Activated T-helper 2 cell treated with anti-CD3 and anti-CD28 coated beads, Interferon-gamma antibody, Interleukin-2, Interleukin-4, amounts not matched to agents 10 μg/mL and 5 μg/mL and 100 μg/mL, durations not matched to agents 14 hours and 24 hours and 36 hours (primary cell): Measurements from ENCODE around the gene BTBD10. TPM values are rescaled to one million over a fixed set of nuclear protein-coding genes. Genes with fewer than 3 reads are reported as not detected.
"Not testable (repeated sequence)": the region's sequence is repeated elsewhere in the genome, so short reads cannot be mapped to it uniquely, and the experiment has no call there.

ENCODE experiments used
- DNase-seq: peaks from one replicate; pipeline ENCODE4 v3.0.0; 2021; ENCODE audit warnings: low spot score
- H3K27ac Mint-ChIP-seq: one replicate; pipeline ENCODE4 v1.8.0; 2021; ENCODE audit warnings: mixed read lengths
- H3K27me3 Mint-ChIP-seq: one replicate; pipeline ENCODE4 v1.8.0; 2021; ENCODE audit warnings: low read depth, mixed read lengths
- H3K36me3 Mint-ChIP-seq: one replicate; pipeline ENCODE4 v1.8.0; 2021; ENCODE audit warnings: low read depth, mixed read lengths
- H3K4me1 Mint-ChIP-seq: one replicate; pipeline ENCODE4 v1.8.0; 2021; ENCODE audit warnings: low read depth, mixed read lengths
- H3K4me3 Mint-ChIP-seq: one replicate; pipeline ENCODE4 v1.8.0; 2021; ENCODE audit warnings: low read depth, mild to moderate bottlenecking, moderate library complexity, mixed read lengths
- H3K9me3 Mint-ChIP-seq: one replicate; pipeline ENCODE4 v1.8.0; 2021; ENCODE audit warnings: mixed read lengths
- intact Hi-C: fragments of 100-400 bp; cut with micrococcal nuclease; formaldehyde crosslinking; loops from one replicate; pipeline ENCODE4 v1.15.1; 2023
- total RNA-seq: library from RNA; stranded (reverse); gene quantifications from 2 replicates; pipeline ENCODE4 v1.2.3, GENCODE V29; 2022

BTBD10 gene
- total RNA-seq, 1 donor from 2014 or later, result 24.9 TPM

- no peak for DNase-seq
- intact Hi-C loops, result loop anchor here (10.0 kb wide), 2 partner anchors 261 to 501 kb away; no protein-coding TSS in a partner anchor
- peaks cover 11% of the 10 kb centered on the region for H3K27me3 Mint-ChIP-seq
- H3K27ac Mint-ChIP-seq, result no peak overlapping the region
- H3K4me3 Mint-ChIP-seq, result no peak overlapping the region
- H3K9me3 Mint-ChIP-seq, result no peaks in the 10 kb centered on the region
- peaks cover 21% of the 10 kb centered on the region for H3K4me1 Mint-ChIP-seq
- H3K36me3 Mint-ChIP-seq, result no peaks in the 10 kb centered on the region
Observed at GRCh38 chr11:13465909-13466371, 2.9 kb upstream of the BTBD10 start.

- intact Hi-C loops, result loop anchor here (1.0 to 10.0 kb wide), 4 partner anchors 187 to 499 kb away; partner anchors contain the start of genes BMAL1 and FAR1
- Mint-ChIP-seq H3K27ac (peak overlapping the region; percentile 93), H3K36me3 (peaks cover 11% of the 10 kb centered on the region), H3K27me3 (no peaks in the 10 kb centered on the region), H3K9me3 (no peaks in the 10 kb centered on the region), H3K4me1 (peaks cover 30% of the 10 kb centered on the region), H3K4me3 (peak overlapping the region; percentile 98)
- DNase-seq, result no peak
Observed at GRCh38 chr11:13463779-13464290, 813 bp upstream of the BTBD10 start.

GRCh38 chr11:13462311-13462900 lies 616 bp downstream of the BTBD10 start:
- Mint-ChIP-seq H3K27ac (peak overlapping the region; percentile 93), H3K4me1 (peaks cover 30% of the 10 kb centered on the region), H3K36me3 (peaks cover 11% of the 10 kb centered on the region), H3K27me3 (no peaks in the 10 kb centered on the region), H3K4me3 (peak overlapping the region; percentile 98), H3K9me3 (no peaks in the 10 kb centered on the region)
- DNase-seq, result peak; percentile 55
- intact Hi-C loops, result loop anchor here (10.0 kb wide), 2 partner anchors 258 to 498 kb away; no protein-coding TSS in a partner anchor

- H3K4me1 Mint-ChIP-seq, result peaks cover 30% of the 10 kb centered on the region
- peaks cover 11% of the 10 kb centered on the region for H3K36me3 Mint-ChIP-seq
- no peak overlapping the region for H3K27ac Mint-ChIP-seq
- no peaks in the 10 kb centered on the region for H3K9me3 Mint-ChIP-seq
- DNase-seq, result no peak
- no peak overlapping the region for H3K4me3 Mint-ChIP-seq
- H3K27me3 Mint-ChIP-seq, result no peaks in the 10 kb centered on the region
- intact Hi-C loops, result loop anchor here (10.0 kb wide), 2 partner anchors 256 to 496 kb away; no protein-coding TSS in a partner anchor
Observed at GRCh38 chr11:13461291-13461690, 1.7 kb downstream of the BTBD10 start.

GRCh38 chr11:13450832-13451397 lies 12.1 kb downstream of the BTBD10 start:
- H3K27me3 Mint-ChIP-seq, result no peaks in the 10 kb centered on the region
- DNase-seq, result no peak
- H3K36me3 Mint-ChIP-seq, result peaks cover 37% of the 10 kb centered on the region
- intact Hi-C loops, result no loop called here
- no peak overlapping the region for H3K27ac Mint-ChIP-seq
- H3K9me3 Mint-ChIP-seq, result peaks cover 3% of the 10 kb centered on the region
- no peak overlapping the region for H3K4me3 Mint-ChIP-seq
- peaks cover 22% of the 10 kb centered on the region for H3K4me1 Mint-ChIP-seq

- peaks cover 34% of the 10 kb centered on the region for H3K36me3 Mint-ChIP-seq
- no peak overlapping the region for H3K27ac Mint-ChIP-seq
- intact Hi-C loops, result no loop called here
- no peak for DNase-seq
- H3K4me1 Mint-ChIP-seq, result peaks cover 22% of the 10 kb centered on the region
- peaks cover 3% of the 10 kb centered on the region for H3K9me3 Mint-ChIP-seq
- H3K4me3 Mint-ChIP-seq, result no peak overlapping the region
- H3K27me3 Mint-ChIP-seq, result no peaks in the 10 kb centered on the region
Observed at GRCh38 chr11:13449522-13449921, 13.5 kb downstream of the BTBD10 start.

- intact Hi-C loops, result no loop called here
- H3K9me3 Mint-ChIP-seq, result peaks cover 3% of the 10 kb centered on the region
- H3K27me3 Mint-ChIP-seq, result no peaks in the 10 kb centered on the region
- DNase-seq, result no peak
- peaks cover 22% of the 10 kb centered on the region for H3K4me1 Mint-ChIP-seq
- peaks cover 32% of the 10 kb centered on the region for H3K36me3 Mint-ChIP-seq
- H3K27ac Mint-ChIP-seq, result no peak overlapping the region
- no peak overlapping the region for H3K4me3 Mint-ChIP-seq
Observed at GRCh38 chr11:13448876-13449275, 14.1 kb downstream of the BTBD10 start.

GRCh38 chr11:13446444-13446843 lies 16.6 kb downstream of the BTBD10 start:
- Mint-ChIP-seq H3K36me3 (peaks cover 18% of the 10 kb centered on the region), H3K27me3 (no peaks in the 10 kb centered on the region), H3K4me1 (peaks cover 19% of the 10 kb centered on the region), H3K9me3 (no peaks in the 10 kb centered on the region), H3K27ac (no peak overlapping the region), H3K4me3 (no peak overlapping the region)
- intact Hi-C loops, result no loop called here
- no peak for DNase-seq

- Mint-ChIP-seq H3K36me3 (peaks cover 14% of the 10 kb centered on the region), H3K4me3 (no peak overlapping the region), H3K27ac (no peak overlapping the region), H3K27me3 (no peaks in the 10 kb centered on the region), H3K9me3 (no peaks in the 10 kb centered on the region), H3K4me1 (peaks cover 11% of the 10 kb centered on the region)
- intact Hi-C loops, result no loop called here
- no peak for DNase-seq
Observed at GRCh38 chr11:13445588-13445987, 17.4 kb downstream of the BTBD10 start.

GRCh38 chr11:13440100-13440855 lies 22.7 kb downstream of the BTBD10 start:
- Mint-ChIP-seq H3K4me3 (no peak overlapping the region), H3K9me3 (no peaks in the 10 kb centered on the region), H3K36me3 (peaks cover 4% of the 10 kb centered on the region), H3K27me3 (no peaks in the 10 kb centered on the region), H3K27ac (no peak overlapping the region), H3K4me1 (peaks cover 8% of the 10 kb centered on the region)
- intact Hi-C loops, result no loop called here
- DNase-seq, result no peak

GRCh38 chr11:13438291-13438690 lies 24.7 kb downstream of the BTBD10 start:
- no peak for DNase-seq
- intact Hi-C loops, result no loop called here
- H3K36me3 Mint-ChIP-seq, result peaks cover 4% of the 10 kb centered on the region
- H3K9me3 Mint-ChIP-seq, result no peaks in the 10 kb centered on the region
- H3K4me1 Mint-ChIP-seq, result peaks cover 10% of the 10 kb centered on the region
- H3K27ac Mint-ChIP-seq, result no peak overlapping the region
- no peaks in the 10 kb centered on the region for H3K27me3 Mint-ChIP-seq
- no peak overlapping the region for H3K4me3 Mint-ChIP-seq

GRCh38 chr11:13436836-13437235 lies 26.2 kb downstream of the BTBD10 start:
- H3K4me1 Mint-ChIP-seq, result peaks cover 10% of the 10 kb centered on the region
- intact Hi-C loops, DNase-seq, H3K4me3 Mint-ChIP-seq, H3K27me3 Mint-ChIP-seq, H3K27ac Mint-ChIP-seq, H3K36me3 Mint-ChIP-seq, H3K9me3 Mint-ChIP-seq: not testable (repeated sequence)
